Measurements from ENCODE around the gene CPAMD8. TPM values are rescaled to one million over a fixed set of nuclear protein-coding genes. Genes with fewer than 3 reads are reported as not detected.

CPAMD8 gene
- total RNA-seq, 2 donors from 2014 or later: 134 to 216 TPM

DNA sequence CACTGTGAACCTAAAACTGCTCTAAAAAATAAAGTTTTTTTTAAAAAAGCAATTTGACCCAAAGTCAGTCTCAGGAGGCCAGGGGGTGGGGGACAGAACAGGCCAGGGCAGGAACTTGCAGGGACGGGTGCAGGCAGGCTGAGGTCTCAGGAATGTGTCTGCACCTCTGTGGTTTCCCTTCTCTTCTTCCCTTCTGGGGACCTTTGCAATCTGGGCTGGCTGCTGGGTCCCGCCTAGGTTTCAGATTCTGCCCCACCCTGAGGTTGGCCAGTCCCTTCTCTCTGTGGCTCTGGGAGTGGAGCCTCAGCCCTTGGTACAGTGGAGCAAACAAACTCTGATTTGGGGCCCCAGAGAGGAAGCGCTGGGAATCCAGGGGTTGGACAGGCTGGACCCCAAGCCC lies 143.1 kb downstream of the CPAMD8 start:
- 43% methylated on average over 3 of the region's 3 CpGs for WGBS

DNA sequence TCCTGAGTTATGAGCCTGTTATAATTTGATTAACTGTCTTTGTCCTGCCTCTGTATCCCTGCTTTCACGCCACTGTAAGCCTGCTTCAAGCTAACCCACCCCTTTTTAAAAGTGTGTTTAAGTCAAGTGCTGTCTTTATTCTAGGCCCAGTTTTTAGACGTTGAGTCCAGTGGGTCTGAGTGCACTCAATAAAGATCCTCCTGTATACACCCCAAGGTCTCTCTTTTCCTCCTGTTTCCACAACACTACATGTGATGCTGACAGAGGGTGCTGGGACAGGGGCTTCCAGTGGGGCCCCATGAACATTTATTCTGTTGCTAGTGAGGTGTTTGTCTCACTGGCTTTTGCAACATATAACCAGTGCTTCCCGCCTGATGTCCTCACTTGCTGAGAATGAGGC lies 144.5 kb downstream of the CPAMD8 start:
- TF ChIP-seq, protein P1, sequence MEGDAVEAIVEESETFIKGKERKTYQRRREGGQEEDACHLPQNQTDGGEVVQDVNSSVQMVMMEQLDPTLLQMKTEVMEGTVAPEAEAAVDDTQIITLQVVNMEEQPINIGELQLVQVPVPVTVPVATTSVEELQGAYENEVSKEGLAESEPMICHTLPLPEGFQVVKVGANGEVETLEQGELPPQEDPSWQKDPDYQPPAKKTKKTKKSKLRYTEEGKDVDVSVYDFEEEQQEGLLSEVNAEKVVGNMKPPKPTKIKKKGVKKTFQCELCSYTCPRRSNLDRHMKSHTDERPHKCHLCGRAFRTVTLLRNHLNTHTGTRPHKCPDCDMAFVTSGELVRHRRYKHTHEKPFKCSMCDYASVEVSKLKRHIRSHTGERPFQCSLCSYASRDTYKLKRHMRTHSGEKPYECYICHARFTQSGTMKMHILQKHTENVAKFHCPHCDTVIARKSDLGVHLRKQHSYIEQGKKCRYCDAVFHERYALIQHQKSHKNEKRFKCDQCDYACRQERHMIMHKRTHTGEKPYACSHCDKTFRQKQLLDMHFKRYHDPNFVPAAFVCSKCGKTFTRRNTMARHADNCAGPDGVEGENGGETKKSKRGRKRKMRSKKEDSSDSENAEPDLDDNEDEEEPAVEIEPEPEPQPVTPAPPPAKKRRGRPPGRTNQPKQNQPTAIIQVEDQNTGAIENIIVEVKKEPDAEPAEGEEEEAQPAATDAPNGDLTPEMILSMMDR (IDR thresholded peaks at IDR 0.05): no peak
- TF ChIP-seq POLR2AphosphoS5 (IDR thresholded peaks at IDR 0.05): no peak
- TF ChIP-seq POLR2A (IDR thresholded peaks at IDR 0.05): no peak

More for the DNA sequence above, 143.1 kb downstream of the CPAMD8 start:
- Histone ChIP-seq H3K27me3 (replicated peaks; ENCODE audit: insufficient read depth) (no peaks in the 10 kb centered on the region), H3K9me3 (no peaks in the 10 kb centered on the region), H3K27ac (no peak overlapping the region), H3K4me3 (no peak overlapping the region), H3K36me3 (peaks cover 5 to 8% of the 10 kb centered on the region in 2 donors), H3K4me1 (replicated peaks) (no peaks in the 10 kb centered on the region)
- intact Hi-C loops (cut with DNase I): no loop called here
- TF ChIP-seq, protein P1 (IDR thresholded peaks at IDR 0.05): no peak
- no peak for TF ChIP-seq POLR2AphosphoS5 (IDR thresholded peaks at IDR 0.05)
- TF ChIP-seq POLR2A (IDR thresholded peaks at IDR 0.05): no peak
- no peak for DNase-seq (ENCODE audit: low spot score)

DNA sequence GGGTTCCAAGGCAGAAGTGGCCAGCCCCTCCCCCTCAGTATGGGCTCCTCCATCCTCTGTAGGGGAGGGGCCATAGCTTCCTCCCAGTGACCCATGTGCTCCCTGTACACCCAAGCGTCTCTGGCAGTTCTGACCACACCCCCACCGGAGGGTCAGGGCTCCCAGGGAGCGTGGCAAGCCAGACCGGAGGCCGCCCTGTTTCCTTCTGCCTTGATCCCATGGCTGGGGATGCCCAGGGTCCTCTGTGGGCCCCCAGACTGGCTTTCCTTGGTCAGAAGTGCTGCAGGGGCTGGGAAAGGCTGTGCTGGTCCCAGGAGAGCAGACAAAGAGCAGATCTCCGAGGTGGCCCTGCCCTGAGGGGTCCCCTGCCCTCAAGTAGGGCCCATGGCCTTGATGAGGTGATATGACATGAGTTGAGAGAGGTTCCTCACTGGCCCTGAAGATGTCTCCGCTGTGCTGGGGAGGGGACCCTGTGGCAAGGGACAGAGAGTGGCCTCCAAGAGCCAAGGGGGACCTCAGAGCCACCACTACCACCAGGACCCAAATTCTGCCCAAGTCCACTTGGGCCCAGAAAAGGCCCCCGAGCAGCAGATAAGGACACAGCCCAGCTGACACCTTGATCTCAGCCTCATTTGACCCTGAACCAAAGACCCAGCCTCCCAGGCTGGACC lies 145.6 kb downstream of the CPAMD8 start:
- Histone ChIP-seq H3K4me3 (no peak overlapping the region), H3K9me3 (no peaks in the 10 kb centered on the region), H3K36me3 (peaks cover 12 to 28% of the 10 kb centered on the region in 2 donors), H3K27ac (no peak overlapping the region), H3K27me3 (replicated peaks; ENCODE audit: insufficient read depth) (no peaks in the 10 kb centered on the region), H3K4me1 (replicated peaks) (no peaks in the 10 kb centered on the region)
- no peak for TF ChIP-seq POLR2AphosphoS5 (IDR thresholded peaks at IDR 0.05)
- TF ChIP-seq, protein P1 (IDR thresholded peaks at IDR 0.05): no peak
- TF ChIP-seq POLR2A (IDR thresholded peaks at IDR 0.05): no peak
- intact Hi-C loops (cut with DNase I): no loop called here
- DNase-seq (ENCODE audit: low spot score): no peak
- WGBS: 93% methylated on average over 8 of the region's 8 CpGs

More for the DNA sequence above, 144.5 kb downstream of the CPAMD8 start:
- Histone ChIP-seq H3K4me3 (no peak overlapping the region), H3K27me3 (replicated peaks; ENCODE audit: insufficient read depth) (no peaks in the 10 kb centered on the region), H3K36me3 (peaks cover 12 to 21% of the 10 kb centered on the region in 2 donors), H3K9me3 (no peaks in the 10 kb centered on the region), H3K4me1 (replicated peaks) (no peaks in the 10 kb centered on the region), H3K27ac (no peak overlapping the region)
- WGBS: 92% methylated on average over 3 of the region's 3 CpGs
- intact Hi-C loops (cut with DNase I): no loop called here
- no peak for DNase-seq (ENCODE audit: low spot score)

DNA sequence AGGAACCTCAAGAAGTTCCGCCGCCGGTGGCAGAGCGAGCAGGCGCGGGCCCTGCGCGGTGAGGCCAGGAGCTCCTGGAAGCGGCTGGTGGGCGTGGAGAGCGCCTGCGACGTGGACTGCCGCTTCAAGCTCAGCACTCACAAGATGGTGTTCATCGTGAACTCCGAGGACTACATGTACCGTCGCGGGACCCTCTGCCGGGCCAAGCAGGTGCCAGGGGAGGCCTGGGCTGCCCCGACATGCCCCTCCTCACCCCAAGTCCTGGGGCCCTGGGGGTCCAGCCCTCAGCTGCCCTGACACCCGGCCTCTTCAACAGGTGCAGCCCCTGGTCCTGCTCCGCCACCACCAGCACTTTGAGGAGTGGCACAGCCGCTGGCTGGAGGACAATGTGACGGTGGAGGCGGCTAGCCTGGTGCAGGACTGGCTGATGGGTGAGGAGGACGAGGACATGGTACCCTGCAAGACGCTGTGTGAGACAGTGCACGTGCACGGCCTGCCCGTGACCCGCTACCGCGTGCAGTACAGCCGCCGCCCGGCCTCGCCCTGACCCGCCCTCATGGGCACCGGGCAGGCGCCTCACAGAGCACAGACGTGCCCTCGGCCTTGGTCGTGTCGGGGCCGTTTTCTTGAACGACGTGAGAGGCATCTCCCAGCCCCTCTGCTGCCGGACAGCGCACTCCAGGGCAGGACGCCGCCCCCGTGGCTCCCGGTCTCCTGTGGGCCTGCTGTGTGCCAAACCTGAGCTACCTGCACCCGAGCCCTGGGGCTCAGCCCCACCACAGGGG lies 148.2 kb downstream of the CPAMD8 start:
- Histone ChIP-seq H3K27me3 (replicated peaks; ENCODE audit: insufficient read depth) (no peaks in the 10 kb centered on the region), H3K4me1 (replicated peaks) (no peaks in the 10 kb centered on the region), H3K9me3 (no peaks in the 10 kb centered on the region), H3K27ac (no peak overlapping the region), H3K4me3 (no peak overlapping the region), H3K36me3 (peaks cover 12 to 28% of the 10 kb centered on the region in 2 donors)
- 93% methylated on average over 47 of the region's 55 CpGs for WGBS
- no peak for DNase-seq (ENCODE audit: low spot score)
- intact Hi-C loops (cut with DNase I): no loop called here
- no peak for TF ChIP-seq POLR2AphosphoS5 (IDR thresholded peaks at IDR 0.05)
- TF ChIP-seq POLR2A (IDR thresholded peaks at IDR 0.05): no peak
- TF ChIP-seq, protein P1 (IDR thresholded peaks at IDR 0.05): no peak
